Uterus (tissue), 4 donors: Measurements from ENCODE around the gene SLC6A17. TPM values are rescaled to one million over a fixed set of nuclear protein-coding genes. Genes with fewer than 3 reads are reported as not detected.

Experiments used
- DNase-seq, 2 donors: peaks; one replicate each; pipeline ENCODE4 v3.0.0-alpha.2; 2019 to 2020
- H3K27ac ChIP-seq, 2 donors: fragments of 200-600 bp; sonication (generic); 1 replicate in 1 of 2; 2 replicates in 1 of 2; pipeline ENCODE4 v1.5.1; 2016 to 2018
- H3K27me3 ChIP-seq, 2 donors: fragments of 200-600 bp; sonication (generic); one replicate each; pipeline ENCODE4 v1.5.1; 2018 to 2019; ENCODE audit warnings: control low read depth in 1 of 2
- H3K36me3 ChIP-seq, 2 donors: fragments of 200-600 bp; sonication (generic); one replicate each; pipeline ENCODE4 v1.5.1; 2019; ENCODE audit warnings: control low read depth in 1 of 2
- H3K4me1 ChIP-seq, 2 donors: fragments of 200-600 bp; sonication (generic); one replicate each; pipeline ENCODE4 v1.5.1; 2018 to 2019; ENCODE audit warnings: control low read depth in 1 of 2
- H3K4me3 ChIP-seq, 2 donors: fragments of 200-600 bp; sonication (generic); 1 replicate in 1 of 2; 2 replicates in 1 of 2; pipeline ENCODE4 v1.5.1; 2018 to 2019; ENCODE audit warnings: mild to moderate bottlenecking in 1 of 2
- H3K9me3 ChIP-seq, 2 donors: fragments of 200-600 bp; sonication (generic); one replicate each; pipeline ENCODE4 v1.5.1; 2019; ENCODE audit warnings: control low read depth in 1 of 2
- CTCF ChIP-seq, 4 experiments: fragments of 200-600 bp in 2 of 4; fragments of 450-650 bp in 2 of 4; sonication (generic) in 2 of 4; IDR thresholded peaks; one replicate each; pipeline ENCODE4 v1.5.1; 2016 to 2019; ENCODE audit warnings: antibody characterized with exemption in 4 of 4, mild to moderate bottlenecking in 2 of 4, moderate library complexity in 1 of 4
- POLR2A ChIP-seq, 2 donors: fragments of 450-650 bp; IDR thresholded peaks; one replicate each; pipeline ENCODE4 v1.6.1; 2016; ENCODE audit warnings: antibody characterized with exemption in 2 of 2, mild to moderate bottlenecking in 1 of 2, moderate library complexity in 1 of 2
- intact Hi-C: fragments of 100-400 bp; cut with DNase I; formaldehyde crosslinking; loops from one replicate; pipeline ENCODE4 v1.15.1; 2023; ENCODE audit warnings: low total_unique reads
- total RNA-seq, 4 donors: library from RNA; depleted of rRNA in 3 of 4; stranded (reverse); fragments of >200 nt in 3 of 4; gene quantifications; one replicate each; pipeline versions ENCODE4 v1.1.0 to v1.2.4, GENCODE V29; 2014 to 2023
- donor health status: DM: yes; HTN: yes; CAD: no.

Gene SLC6A17
- total RNA-seq, 4 donors from 2014 or later = 0.07 to 0.15 TPM; not detected in 2

GRCh38 chr1:110200190-110200589 is 49.9 kb downstream of the SLC6A17 start:
- Histone ChIP-seq H3K4me3 (no peak overlapping the region), H3K27me3 (no peaks in the 10 kb centered on the region), H3K27ac (no peak overlapping the region), H3K36me3 (no peaks in the 10 kb centered on the region), H3K4me1 (no peaks in the 10 kb centered on the region), H3K9me3 (no peaks in the 10 kb centered on the region)
- no peak for DNase-seq
- TF ChIP-seq CTCF (IDR thresholded peaks at IDR 0.05) (no peak), POLR2A (IDR thresholded peaks at IDR 0.05) (no peak)
- intact Hi-C loops = loop anchor here (5.0 kb wide), 1 partner anchor 262 kb away; no protein-coding TSS in a partner anchor

DNA sequence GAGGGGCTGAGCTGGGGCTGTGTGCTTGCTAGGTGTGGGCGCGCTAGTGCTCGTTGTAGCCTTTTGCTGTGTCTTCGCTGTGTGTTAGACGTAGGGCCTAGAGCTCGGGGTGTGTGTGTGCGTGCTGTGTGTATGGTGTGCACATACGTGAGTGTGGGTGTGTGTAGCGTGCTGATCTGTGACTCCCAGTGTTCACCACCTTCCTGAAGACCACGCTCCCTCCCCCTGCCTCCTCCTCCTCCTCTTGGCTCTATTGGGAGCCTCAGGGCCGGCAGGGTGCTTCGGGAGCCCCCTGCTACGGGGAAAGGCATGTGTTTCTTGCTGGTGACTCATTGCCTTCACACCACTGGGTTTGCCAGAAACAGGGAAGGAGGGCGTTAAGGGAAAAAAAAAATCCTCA is 50.4 kb downstream of the SLC6A17 start:
- DNase-seq = no peak
- Histone ChIP-seq H3K4me1 (no peaks in the 10 kb centered on the region), H3K9me3 (no peaks in the 10 kb centered on the region), H3K27me3 (no peaks in the 10 kb centered on the region), H3K36me3 (no peaks in the 10 kb centered on the region), H3K27ac (no peak overlapping the region), H3K4me3 (no peak overlapping the region)
- no peak for TF ChIP-seq POLR2A (IDR thresholded peaks at IDR 0.05)
- no peak for TF ChIP-seq CTCF (IDR thresholded peaks at IDR 0.05)
- intact Hi-C loops = loop anchor here (5.0 kb wide), 1 partner anchor 262 kb away; no protein-coding TSS in a partner anchor

DNA sequence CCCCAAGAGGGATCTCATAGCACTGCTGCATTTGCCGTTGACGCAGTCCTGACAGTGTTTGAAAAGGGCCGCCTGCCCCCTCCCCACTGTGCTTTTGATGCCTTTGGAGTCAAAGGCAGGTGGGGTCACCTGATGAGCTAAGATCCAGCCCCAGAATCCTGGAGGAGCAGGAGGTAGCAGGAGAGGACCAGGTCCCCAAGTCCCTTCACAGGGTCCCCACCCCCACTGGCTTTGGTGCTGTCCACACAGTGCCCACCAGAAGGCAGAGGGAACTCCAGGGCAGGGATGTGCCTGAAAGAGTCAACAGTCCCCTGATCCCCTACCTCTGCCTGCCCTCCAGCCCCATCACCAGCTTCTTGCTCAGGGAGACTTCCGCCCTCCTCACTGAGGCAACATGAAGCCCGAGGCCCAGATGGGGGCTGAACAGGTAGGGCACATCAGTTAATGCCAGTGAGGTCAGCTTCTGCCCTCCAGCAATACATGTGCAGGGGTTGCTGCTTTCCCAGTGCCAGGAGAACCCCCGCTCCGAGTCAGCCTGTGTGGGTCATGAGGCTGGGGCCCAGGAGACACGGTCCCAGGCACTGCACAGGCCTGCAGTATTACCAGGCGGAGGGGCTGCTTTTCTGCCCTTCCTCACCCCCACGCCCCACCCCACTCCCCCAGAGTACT is 51.0 kb downstream of the SLC6A17 start:
- no peaks in the 10 kb centered on the region for H3K27me3 ChIP-seq
- TF ChIP-seq POLR2A (IDR thresholded peaks at IDR 0.05) = no peak
- no peak for TF ChIP-seq CTCF (IDR thresholded peaks at IDR 0.05)
- H3K4me3 ChIP-seq = no peak overlapping the region
- H3K4me1 ChIP-seq = no peaks in the 10 kb centered on the region
- no peaks in the 10 kb centered on the region for H3K36me3 ChIP-seq
- no peak for DNase-seq
- intact Hi-C loops = loop anchor here (5.0 kb wide), 1 partner anchor 261 kb away; no protein-coding TSS in a partner anchor
- H3K27ac ChIP-seq = no peak overlapping the region
- no peaks in the 10 kb centered on the region for H3K9me3 ChIP-seq

DNA sequence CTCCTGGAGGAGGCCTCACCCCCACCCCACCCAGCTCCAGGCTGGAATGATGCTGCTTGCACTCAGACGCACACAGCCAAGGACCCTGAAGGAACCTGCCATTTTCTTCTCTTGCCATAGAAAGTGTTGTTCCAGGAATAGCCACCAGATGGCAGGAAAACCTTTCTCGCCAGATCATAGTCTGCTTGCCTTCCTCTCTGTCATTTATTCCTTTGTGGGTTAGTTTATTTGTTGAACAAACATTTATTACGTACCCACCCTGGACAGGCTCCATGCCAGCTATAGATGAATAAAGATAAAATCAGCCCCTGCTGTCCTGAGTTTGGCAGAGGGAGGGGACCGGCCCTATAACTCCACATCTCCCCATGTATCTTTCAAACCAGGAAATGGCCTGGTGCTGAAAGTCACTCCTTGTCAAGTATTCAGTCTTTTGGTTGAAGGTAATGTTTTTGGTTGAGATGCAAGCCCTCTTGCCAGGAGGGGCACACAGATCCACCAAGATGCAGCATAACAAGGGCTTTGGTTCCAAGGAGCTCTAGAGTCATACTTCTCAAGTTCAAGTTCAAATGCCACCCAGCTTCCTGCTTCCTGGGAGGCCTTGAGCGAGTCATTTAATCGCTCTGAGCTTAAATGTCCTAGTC is 52.8 kb downstream of the SLC6A17 start:
- no peak overlapping the region for H3K4me3 ChIP-seq

More for the DNA sequence above, 52.8 kb downstream of the SLC6A17 start:
- intact Hi-C loops = loop anchor here (5.0 kb wide), 1 partner anchor 259 kb away; no protein-coding TSS in a partner anchor
- Histone ChIP-seq H3K9me3 (no peaks in the 10 kb centered on the region), H3K27me3 (no peaks in the 10 kb centered on the region), H3K27ac (no peak overlapping the region), H3K4me1 (no peaks in the 10 kb centered on the region), H3K36me3 (no peaks in the 10 kb centered on the region)
- TF ChIP-seq CTCF (IDR thresholded peaks at IDR 0.05) = peak; percentile 77 to 88 (median 80)
- no peak for TF ChIP-seq POLR2A (IDR thresholded peaks at IDR 0.05)
- DNase-seq = peak; percentile 34 to 59
